ENCODE data around the gene HNRNPH3. TPM values are rescaled to one million over a fixed set of nuclear protein-coding genes. Genes with fewer than 3 reads are reported as not detected.

The HNRNPH3 gene
- total RNA-seq, 1 experiment from 2014 or later, result 244 TPM

DNA sequence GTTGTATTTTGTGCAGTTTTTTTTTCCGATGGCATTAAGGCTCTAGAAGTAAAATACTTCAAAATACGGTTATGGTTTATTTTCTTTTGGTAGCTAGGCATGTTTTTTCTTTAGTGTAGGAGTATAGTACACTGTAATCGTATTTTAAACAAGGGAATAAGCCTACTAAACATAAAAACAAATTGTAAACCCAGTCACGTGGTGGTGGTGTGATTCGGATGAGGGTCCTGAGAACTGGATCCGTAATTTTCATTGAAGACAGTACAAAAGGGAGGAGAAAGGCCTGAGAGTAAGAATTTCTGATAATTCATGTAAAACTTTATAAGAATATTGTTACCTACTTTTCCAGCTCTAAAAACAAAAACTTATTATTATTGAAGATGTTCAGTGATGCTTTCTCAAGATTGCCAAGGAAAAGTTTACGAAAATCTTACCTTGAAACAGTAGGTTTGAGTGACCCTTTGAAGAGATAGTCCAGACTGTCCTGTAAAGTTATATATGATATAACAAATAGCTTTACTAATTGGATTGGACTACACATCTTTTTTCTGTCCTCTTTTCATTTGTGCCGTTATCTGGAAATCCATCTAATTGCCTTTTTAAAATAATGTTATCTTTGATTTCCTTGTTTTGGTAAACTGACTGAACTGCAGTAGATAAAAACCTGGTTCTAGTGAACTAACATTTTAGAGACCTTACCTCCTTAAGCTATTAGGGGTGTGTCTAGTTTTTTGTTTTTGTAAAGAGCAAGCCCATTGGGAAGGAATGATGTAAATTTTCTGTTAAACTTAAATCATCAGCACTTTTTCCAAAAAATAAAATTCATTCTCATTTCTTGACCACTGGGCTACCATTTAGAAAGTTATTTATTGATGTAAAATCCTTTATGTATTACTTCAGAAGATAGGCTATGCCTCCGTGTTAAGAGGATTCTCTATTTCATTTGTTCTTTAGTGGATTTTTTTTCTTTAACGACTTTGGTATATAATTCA is 1.9 kb downstream of the HNRNPH3 start:
- 0 out of 2 replicates have a peak, but pooled peaks cover 3% of the 10 kb centered on the region for H3K4me1 ChIP-seq (ENCODE audit: insufficient read depth, low read length)

More for the DNA sequence above, 1.9 kb downstream of the HNRNPH3 start:
- Histone ChIP-seq H4K91ac (ENCODE audit: insufficient read length, low read depth, low read length) (no peak overlapping the region), H2BK120ac (ENCODE audit: low read depth, low read length, poor library complexity, severe bottlenecking) (no peak overlapping the region), H3K79me2 (ENCODE audit: insufficient read depth, low read length) (peaks cover 47% of the 10 kb centered on the region), H3K23me2 (ENCODE audit: insufficient read length, low read depth, low read length, poor library complexity, severe bottlenecking) (peaks cover 10% of the 10 kb centered on the region), H3K56ac (ENCODE audit: insufficient read length, low read depth, low read length) (no peak overlapping the region), H3K9ac (ENCODE audit: extremely low read depth, insufficient read length, low read length) (peak overlapping the region; percentile 100), H3K79me1 (ENCODE audit: insufficient read depth, low read depth, low read length, poor library complexity, severe bottlenecking) (no peaks in the 10 kb centered on the region), H2BK5ac (ENCODE audit: insufficient read length, low read length) (no peak overlapping the region), H3K4me2 (ENCODE audit: insufficient read depth, insufficient read length, low read length) (peak overlapping the region; percentile 66), H2BK15ac (ENCODE audit: low read depth, low read length) (no peak overlapping the region), H4K8ac (replicated peaks; ENCODE audit: insufficient read length, low read depth, low read length) (no peak overlapping the region), H3T11ph (ENCODE audit: low read length) (no peak overlapping the region), H4K5ac (ENCODE audit: insufficient read length, low read depth, low read length) (no peak overlapping the region), H3K23ac (ENCODE audit: insufficient read length, low read depth, low read length) (no peak overlapping the region), H2AK5ac (ENCODE audit: insufficient read length, low read length) (no peak overlapping the region), H4K20me1 (ENCODE audit: control insufficient read depth, insufficient read depth, insufficient read length) (no peaks in the 10 kb centered on the region), H2BK20ac (ENCODE audit: low read depth, low read length, poor library complexity, severe bottlenecking) (no peak overlapping the region), H3K27ac (ENCODE audit: insufficient read length, low read depth, low read length) (no peak overlapping the region), H3K14ac (ENCODE audit: insufficient read depth, low read length) (no peak overlapping the region), H3K4ac (ENCODE audit: low read depth, low read length) (no peak overlapping the region), H2BK12ac (ENCODE audit: insufficient read length, low read depth, low read length) (no peak overlapping the region), H2AFZ (ENCODE audit: low read length) (no peak overlapping the region), H3K18ac (ENCODE audit: insufficient read length, low read depth, low read length) (no peak overlapping the region), H3K27me3 (ENCODE audit: insufficient read depth, low read length) (no peaks in the 10 kb centered on the region), H3K9me3 (ENCODE audit: control insufficient read depth, low read depth, low read length) (no peaks in the 10 kb centered on the region)
- peaks cover 29 to 54% (median 48%) of the 10 kb centered on the region in 3 experiments for H3K36me3 Mint-ChIP-seq (ENCODE audit: insufficient read depth in 1 of 3, low read depth in 3 of 3)
- no peak for DNase-seq
- TF ChIP-seq, protein P1, sequence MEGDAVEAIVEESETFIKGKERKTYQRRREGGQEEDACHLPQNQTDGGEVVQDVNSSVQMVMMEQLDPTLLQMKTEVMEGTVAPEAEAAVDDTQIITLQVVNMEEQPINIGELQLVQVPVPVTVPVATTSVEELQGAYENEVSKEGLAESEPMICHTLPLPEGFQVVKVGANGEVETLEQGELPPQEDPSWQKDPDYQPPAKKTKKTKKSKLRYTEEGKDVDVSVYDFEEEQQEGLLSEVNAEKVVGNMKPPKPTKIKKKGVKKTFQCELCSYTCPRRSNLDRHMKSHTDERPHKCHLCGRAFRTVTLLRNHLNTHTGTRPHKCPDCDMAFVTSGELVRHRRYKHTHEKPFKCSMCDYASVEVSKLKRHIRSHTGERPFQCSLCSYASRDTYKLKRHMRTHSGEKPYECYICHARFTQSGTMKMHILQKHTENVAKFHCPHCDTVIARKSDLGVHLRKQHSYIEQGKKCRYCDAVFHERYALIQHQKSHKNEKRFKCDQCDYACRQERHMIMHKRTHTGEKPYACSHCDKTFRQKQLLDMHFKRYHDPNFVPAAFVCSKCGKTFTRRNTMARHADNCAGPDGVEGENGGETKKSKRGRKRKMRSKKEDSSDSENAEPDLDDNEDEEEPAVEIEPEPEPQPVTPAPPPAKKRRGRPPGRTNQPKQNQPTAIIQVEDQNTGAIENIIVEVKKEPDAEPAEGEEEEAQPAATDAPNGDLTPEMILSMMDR (conservative IDR thresholded peaks at IDR 0.05), result no peak
- H3K27ac Mint-ChIP-seq, result peak overlapping the region; percentile 100; a peak in 6 of 7 replicates
- peak overlapping the region; percentile 100 for H3K4me3 Mint-ChIP-seq
- no CpG with 5 or more reads among the region's 10 CpGs for WGBS (ENCODE audit: extremely low coverage, insufficient read length, low lambda C conversion rate)
- H3K9me3 Mint-ChIP-seq, result peaks cover 0 to 7% of the 10 kb centered on the region in 2 experiments; a peak in 2 of 5 replicates
- H3K4me1 Mint-ChIP-seq, result peaks cover 38 to 49% of the 10 kb centered on the region in 2 experiments
- H3K27me3 Mint-ChIP-seq (ENCODE audit: low read depth), result peaks cover 2% of the 10 kb centered on the region

Measured in H9 (cell line).